ENCODE results near the gene ZCCHC14.

ZCCHC14 gene

DNA sequence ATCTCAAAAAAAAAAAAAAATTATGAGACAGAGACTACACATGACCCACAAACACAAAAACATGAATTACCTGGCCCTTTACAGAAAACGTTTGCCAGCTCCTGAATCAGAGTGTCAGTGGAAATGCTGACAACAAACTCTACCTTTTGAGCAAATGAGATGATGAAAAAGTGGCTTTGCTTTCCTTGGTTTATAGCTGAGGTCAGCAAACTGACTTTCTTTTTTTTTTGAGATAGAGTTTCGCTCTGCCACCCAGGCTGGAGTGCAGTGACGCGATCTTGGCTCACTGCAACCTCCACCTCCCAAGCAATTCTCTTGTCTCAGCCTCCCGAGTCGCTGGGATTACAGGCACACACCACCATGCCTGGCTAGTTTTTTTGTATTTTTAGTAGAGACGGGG, 46.3 kb downstream of the ZCCHC14 start:
- no peak for DNase-seq (ENCODE audit: low read depth)
- no peaks in the 10 kb centered on the region for H3K9me3 ChIP-seq (ENCODE audit: control insufficient read depth, low read length)
- no peak overlapping the region for H3K9ac ChIP-seq (ENCODE audit: low read length)
- H3K27me3 ChIP-seq (replicated peaks; ENCODE audit: control insufficient read depth, insufficient read depth, low read length): no peaks in the 10 kb centered on the region
- no peaks in the 10 kb centered on the region for H3K4me1 ChIP-seq (ENCODE audit: control insufficient read depth, insufficient read depth, low read length)
- no peak overlapping the region for H3K4me3 ChIP-seq (ENCODE audit: low read length)
- peaks cover 62% of the 10 kb centered on the region for H3K36me3 ChIP-seq (ENCODE audit: control insufficient read depth, insufficient read depth, low read length, severe bottlenecking)

DNA sequence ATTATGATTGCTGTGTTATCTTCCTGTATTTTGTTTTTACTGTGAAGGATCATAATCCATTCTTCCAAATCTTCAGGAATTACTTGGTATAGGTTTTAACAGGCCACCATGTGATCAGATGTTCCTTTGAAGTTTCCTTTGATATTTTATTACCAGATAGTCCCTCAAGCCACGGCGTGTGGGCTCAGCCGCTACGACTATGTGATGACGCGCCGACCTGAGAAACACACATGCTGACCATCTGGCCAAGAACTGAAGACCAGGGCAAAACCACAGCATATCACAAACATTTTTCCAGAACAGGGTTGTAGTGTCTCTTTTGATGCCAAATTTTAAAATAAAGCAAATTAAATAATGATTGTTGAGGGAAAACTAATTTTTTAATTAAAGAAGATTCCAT, 47.3 kb downstream of the ZCCHC14 start:
- H3K36me3 ChIP-seq (ENCODE audit: control insufficient read depth, insufficient read depth, low read length, severe bottlenecking): peaks cover 60% of the 10 kb centered on the region

DNA sequence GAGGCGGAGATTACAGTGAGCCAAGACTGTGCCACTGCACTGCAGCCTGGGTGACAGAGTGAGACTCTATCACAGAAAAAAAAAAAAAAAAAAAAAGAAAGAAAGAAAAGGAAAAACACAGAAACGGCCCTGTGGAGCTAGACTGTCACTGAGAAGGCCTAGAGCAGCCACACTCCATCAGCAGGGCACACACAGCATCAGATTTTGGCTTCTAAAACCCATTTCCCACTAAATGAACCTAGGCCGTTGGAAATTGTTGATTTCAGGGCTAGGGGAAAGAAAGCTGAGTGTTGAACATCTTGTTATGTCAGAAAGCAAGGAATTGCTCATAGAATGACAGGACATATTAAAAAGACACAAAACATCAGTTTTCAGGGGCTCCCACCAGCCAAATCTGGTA, 48.9 kb downstream of the ZCCHC14 start:
- H3K9ac ChIP-seq (ENCODE audit: low read length): no peak overlapping the region
- H3K4me3 ChIP-seq (ENCODE audit: low read length): no peak overlapping the region
- no peak for DNase-seq (ENCODE audit: low read depth)
- no peaks in the 10 kb centered on the region for H3K27me3 ChIP-seq (replicated peaks; ENCODE audit: control insufficient read depth, insufficient read depth, low read length)
- H3K4me1 ChIP-seq (ENCODE audit: control insufficient read depth, insufficient read depth, low read length): peaks cover 3% of the 10 kb centered on the region
- H3K36me3 ChIP-seq (ENCODE audit: control insufficient read depth, insufficient read depth, low read length, severe bottlenecking): peaks cover 53% of the 10 kb centered on the region
- no peaks in the 10 kb centered on the region for H3K9me3 ChIP-seq (ENCODE audit: control insufficient read depth, low read length)

More for the DNA sequence above, 47.3 kb downstream of the ZCCHC14 start:
- H3K4me1 ChIP-seq (ENCODE audit: control insufficient read depth, insufficient read depth, low read length): no peaks in the 10 kb centered on the region
- DNase-seq (ENCODE audit: low read depth): no peak
- H3K9ac ChIP-seq (ENCODE audit: low read length): no peak overlapping the region
- H3K9me3 ChIP-seq (ENCODE audit: control insufficient read depth, low read length): no peaks in the 10 kb centered on the region
- no peak overlapping the region for H3K4me3 ChIP-seq (ENCODE audit: low read length)
- H3K27me3 ChIP-seq (replicated peaks; ENCODE audit: control insufficient read depth, insufficient read depth, low read length): no peaks in the 10 kb centered on the region

DNA sequence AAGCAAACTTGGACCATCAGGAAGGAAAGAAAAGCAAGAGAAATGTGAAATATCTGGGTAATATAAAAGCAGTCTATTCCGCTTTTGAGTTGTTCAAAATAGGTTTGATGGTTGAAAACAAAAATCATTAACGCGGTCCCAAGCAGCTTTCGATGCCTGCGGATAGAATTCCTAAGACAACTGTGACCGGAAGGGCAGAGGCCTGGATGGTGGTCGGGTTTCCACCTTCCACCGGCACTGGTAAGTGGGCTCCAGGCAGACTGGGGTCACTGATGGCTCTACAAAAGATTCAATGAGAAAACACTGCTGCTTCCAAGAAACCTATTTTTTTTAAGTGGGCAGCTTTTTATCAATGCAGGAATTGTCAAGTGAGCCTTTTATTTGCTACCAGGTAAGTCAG, 49.8 kb downstream of the ZCCHC14 start:
- no peak overlapping the region for H3K9ac ChIP-seq (ENCODE audit: low read length)
- H3K36me3 ChIP-seq (ENCODE audit: control insufficient read depth, insufficient read depth, low read length, severe bottlenecking): peaks cover 44% of the 10 kb centered on the region

DNA sequence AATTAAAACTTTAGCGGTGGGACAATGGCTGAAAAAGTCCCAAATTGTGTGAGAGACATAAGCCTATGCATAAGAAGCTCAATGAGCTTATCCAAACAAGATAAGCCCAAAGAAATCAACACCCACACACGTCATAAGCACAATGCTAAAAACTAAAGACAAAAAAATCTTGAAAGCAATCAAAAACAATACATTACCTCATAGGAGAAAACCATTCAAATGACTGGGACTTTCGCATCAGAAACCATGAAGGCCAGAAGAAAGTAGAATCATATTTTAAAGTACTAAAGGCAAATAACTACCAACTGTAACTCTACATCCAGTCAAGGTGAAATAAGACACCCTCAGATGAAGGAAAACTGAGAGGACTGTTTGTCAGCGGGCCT, 50.2 kb downstream of the ZCCHC14 start:
- H3K9me3 ChIP-seq (ENCODE audit: control insufficient read depth, low read length): no peaks in the 10 kb centered on the region
- peaks cover 6% of the 10 kb centered on the region for H3K4me1 ChIP-seq (ENCODE audit: control insufficient read depth, insufficient read depth, low read length)
- no peak overlapping the region for H3K4me3 ChIP-seq (ENCODE audit: low read length)
- no peak overlapping the region for H3K9ac ChIP-seq (ENCODE audit: low read length)
- no peak for DNase-seq (ENCODE audit: low read depth)
- H3K27me3 ChIP-seq (replicated peaks; ENCODE audit: control insufficient read depth, insufficient read depth, low read length): no peaks in the 10 kb centered on the region
- peaks cover 41% of the 10 kb centered on the region for H3K36me3 ChIP-seq (ENCODE audit: control insufficient read depth, insufficient read depth, low read length, severe bottlenecking)

More for the DNA sequence above, 49.8 kb downstream of the ZCCHC14 start:
- Histone ChIP-seq H3K4me1 (ENCODE audit: control insufficient read depth, insufficient read depth, low read length) (peaks cover 6% of the 10 kb centered on the region), H3K9me3 (ENCODE audit: control insufficient read depth, low read length) (no peaks in the 10 kb centered on the region), H3K4me3 (ENCODE audit: low read length) (no peak overlapping the region), H3K27me3 (replicated peaks; ENCODE audit: control insufficient read depth, insufficient read depth, low read length) (no peaks in the 10 kb centered on the region)
- DNase-seq (ENCODE audit: low read depth): no peak

DNA sequence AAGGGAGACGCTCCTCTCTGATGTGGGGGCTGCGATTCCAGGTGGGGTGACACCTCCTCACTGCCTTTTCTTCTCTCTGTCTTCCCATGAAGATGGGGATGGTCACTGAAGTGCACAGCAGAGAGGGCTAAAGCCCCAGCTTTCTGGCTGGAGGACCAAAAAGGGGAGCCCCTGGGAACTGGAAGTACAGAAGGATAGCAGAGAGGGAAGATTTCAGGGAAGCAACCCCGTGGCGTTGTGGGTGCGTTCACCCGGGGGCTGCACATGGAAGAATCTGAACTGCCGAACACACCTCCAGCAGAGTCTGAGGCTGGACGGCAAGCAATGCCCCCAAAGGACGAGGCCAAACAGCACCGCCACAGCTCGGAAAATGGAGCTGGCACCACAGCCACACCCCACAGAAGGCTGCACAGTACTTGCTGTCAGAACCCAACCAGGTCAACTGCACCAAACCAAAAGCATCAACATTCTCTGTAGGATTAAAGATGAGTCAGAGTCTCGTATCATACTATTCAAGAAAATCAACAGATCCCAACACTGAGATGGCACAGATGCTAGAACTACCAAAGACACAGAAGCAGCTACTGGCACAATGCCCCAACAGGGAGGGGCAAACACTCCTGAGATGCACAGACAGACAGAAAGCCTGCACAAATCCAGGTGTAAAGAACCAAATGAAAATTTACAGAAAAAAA, 50.8 kb downstream of the ZCCHC14 start:
- Histone ChIP-seq H3K9me3 (ENCODE audit: control insufficient read depth, low read length) (no peaks in the 10 kb centered on the region), H3K36me3 (ENCODE audit: control insufficient read depth, insufficient read depth, low read length, severe bottlenecking) (peaks cover 39% of the 10 kb centered on the region), H3K4me1 (ENCODE audit: control insufficient read depth, insufficient read depth, low read length) (peaks cover 6% of the 10 kb centered on the region), H3K27me3 (replicated peaks; ENCODE audit: control insufficient read depth, insufficient read depth, low read length) (no peaks in the 10 kb centered on the region), H3K9ac (ENCODE audit: low read length) (no peak overlapping the region), H3K4me3 (ENCODE audit: low read length) (no peak overlapping the region)
- DNase-seq (ENCODE audit: low read depth): peak; percentile 7

DNA sequence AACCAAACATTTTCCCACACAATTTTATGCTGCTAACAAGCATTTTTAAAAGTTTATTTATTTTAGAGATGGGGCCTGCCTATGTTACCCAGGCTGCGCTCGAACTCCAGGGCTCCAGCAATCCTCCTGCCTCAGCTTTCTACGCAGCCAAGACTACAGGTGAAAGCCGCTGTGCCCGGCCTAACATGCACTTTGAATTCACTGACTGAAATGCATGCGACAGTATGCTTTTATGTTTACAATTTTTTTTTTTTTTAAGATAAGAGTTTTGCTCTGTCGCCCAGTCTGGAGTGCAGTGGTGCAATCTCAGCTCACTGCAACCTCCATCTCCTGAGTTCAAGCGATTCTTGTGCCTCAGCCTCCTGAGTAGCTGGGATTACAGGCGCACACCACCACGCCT, 52.9 kb downstream of the ZCCHC14 start:
- no peak for DNase-seq (ENCODE audit: low read depth)
- H3K9me3 ChIP-seq (ENCODE audit: control insufficient read depth, low read length): no peaks in the 10 kb centered on the region
- H3K4me3 ChIP-seq (ENCODE audit: low read length): no peak overlapping the region
- H3K36me3 ChIP-seq (ENCODE audit: control insufficient read depth, insufficient read depth, low read length, severe bottlenecking): peaks cover 23% of the 10 kb centered on the region
- peaks cover 26% of the 10 kb centered on the region for H3K4me1 ChIP-seq (ENCODE audit: control insufficient read depth, insufficient read depth, low read length)
- no peak overlapping the region for H3K9ac ChIP-seq (ENCODE audit: low read length)
- H3K27me3 ChIP-seq (replicated peaks; ENCODE audit: control insufficient read depth, insufficient read depth, low read length): no peaks in the 10 kb centered on the region

DNA sequence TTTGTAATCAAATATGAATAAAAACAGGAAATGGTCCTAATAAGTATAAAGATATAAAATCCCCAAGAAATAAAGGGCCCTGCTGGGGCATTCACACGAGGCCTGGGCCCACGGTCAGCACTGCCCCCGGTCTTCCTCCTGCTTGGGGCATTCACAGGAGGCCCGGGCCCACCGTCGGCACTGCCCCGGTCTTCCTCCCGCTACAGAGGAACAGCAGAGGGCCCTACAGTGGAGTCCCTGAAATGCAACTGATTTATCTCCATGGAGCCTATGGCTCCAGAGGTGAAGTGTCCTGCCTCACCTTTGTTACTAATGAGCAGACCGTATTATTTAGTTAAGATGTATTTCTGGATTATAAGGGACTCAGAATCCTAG, 54.2 kb downstream of the ZCCHC14 start:
- DNase-seq (ENCODE audit: low read depth): no peak
- Histone ChIP-seq H3K4me3 (ENCODE audit: low read length) (no peak overlapping the region), H3K27me3 (replicated peaks; ENCODE audit: control insufficient read depth, insufficient read depth, low read length) (no peaks in the 10 kb centered on the region), H3K9ac (ENCODE audit: low read length) (no peak overlapping the region), H3K4me1 (ENCODE audit: control insufficient read depth, insufficient read depth, low read length) (peaks cover 26% of the 10 kb centered on the region), H3K36me3 (ENCODE audit: control insufficient read depth, insufficient read depth, low read length, severe bottlenecking) (peaks cover 13% of the 10 kb centered on the region), H3K9me3 (ENCODE audit: control insufficient read depth, low read length) (no peaks in the 10 kb centered on the region)

DNA sequence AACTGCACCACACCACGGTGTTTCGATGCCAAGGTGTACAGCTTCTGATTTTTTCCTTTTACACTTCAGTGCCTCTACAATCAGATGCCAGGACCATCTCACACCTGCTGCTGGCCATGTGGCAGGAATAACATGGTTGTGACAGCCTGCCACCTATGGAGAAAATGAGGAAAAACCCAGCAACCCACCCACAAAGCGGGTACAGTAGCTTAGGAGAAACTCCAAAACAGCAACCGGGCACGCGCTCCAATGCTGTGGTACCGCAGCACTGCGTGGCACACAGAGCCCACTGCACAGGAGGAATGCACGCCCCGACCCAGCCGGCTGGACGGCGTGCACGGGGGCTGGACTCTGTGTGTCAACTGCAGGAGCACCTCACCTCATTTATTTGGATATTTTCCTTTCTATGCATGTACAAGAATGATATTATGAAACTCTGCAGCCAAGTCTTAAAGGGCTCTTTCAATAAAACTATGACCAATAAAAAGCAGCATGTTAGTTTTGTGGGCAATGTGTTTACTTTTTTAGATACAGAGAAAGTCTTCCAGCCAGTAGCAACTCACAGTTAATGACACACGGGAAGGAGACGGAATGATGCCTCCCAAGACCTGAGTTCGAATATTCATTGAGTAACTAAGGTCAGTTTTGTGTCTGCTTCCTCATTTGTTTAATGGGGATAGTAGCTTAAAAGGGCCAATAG, 54.8 kb downstream of the ZCCHC14 start:
- Histone ChIP-seq H3K27me3 (replicated peaks; ENCODE audit: control insufficient read depth, insufficient read depth, low read length) (no peaks in the 10 kb centered on the region), H3K4me1 (ENCODE audit: control insufficient read depth, insufficient read depth, low read length) (peaks cover 26% of the 10 kb centered on the region), H3K9me3 (ENCODE audit: control insufficient read depth, low read length) (no peaks in the 10 kb centered on the region), H3K36me3 (ENCODE audit: control insufficient read depth, insufficient read depth, low read length, severe bottlenecking) (peaks cover 13% of the 10 kb centered on the region), H3K4me3 (ENCODE audit: low read length) (no peak overlapping the region), H3K9ac (ENCODE audit: low read length) (no peak overlapping the region)
- DNase-seq (ENCODE audit: low read depth): no peak

DNA sequence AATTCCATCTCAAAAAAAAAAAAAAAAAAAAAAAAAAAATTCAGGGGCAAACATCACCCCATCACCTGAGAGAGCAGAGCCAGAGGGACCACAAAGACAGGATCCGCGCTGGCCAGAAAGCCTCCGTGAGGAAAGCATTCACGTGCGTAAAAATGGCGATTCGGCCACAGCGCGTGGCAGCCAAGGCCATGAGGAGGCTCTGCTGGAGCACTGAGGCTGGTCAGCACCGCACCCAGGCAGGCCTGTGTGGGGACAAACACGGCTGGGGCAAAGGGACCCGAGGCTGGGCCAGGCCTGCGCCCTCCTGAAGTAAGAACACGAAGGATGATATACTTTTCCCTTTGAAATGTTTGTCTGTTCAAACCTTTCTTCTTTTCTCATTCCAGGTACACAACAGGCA, 55.5 kb downstream of the ZCCHC14 start:
- no peaks in the 10 kb centered on the region for H3K9me3 ChIP-seq (ENCODE audit: control insufficient read depth, low read length)
- no peaks in the 10 kb centered on the region for H3K27me3 ChIP-seq (replicated peaks; ENCODE audit: control insufficient read depth, insufficient read depth, low read length)
- H3K4me3 ChIP-seq (ENCODE audit: low read length): no peak overlapping the region
- no peak for DNase-seq (ENCODE audit: low read depth)
- peaks cover 9% of the 10 kb centered on the region for H3K36me3 ChIP-seq (ENCODE audit: control insufficient read depth, insufficient read depth, low read length, severe bottlenecking)
- no peak overlapping the region for H3K9ac ChIP-seq (ENCODE audit: low read length)
- peaks cover 26% of the 10 kb centered on the region for H3K4me1 ChIP-seq (ENCODE audit: control insufficient read depth, insufficient read depth, low read length)

DNA sequence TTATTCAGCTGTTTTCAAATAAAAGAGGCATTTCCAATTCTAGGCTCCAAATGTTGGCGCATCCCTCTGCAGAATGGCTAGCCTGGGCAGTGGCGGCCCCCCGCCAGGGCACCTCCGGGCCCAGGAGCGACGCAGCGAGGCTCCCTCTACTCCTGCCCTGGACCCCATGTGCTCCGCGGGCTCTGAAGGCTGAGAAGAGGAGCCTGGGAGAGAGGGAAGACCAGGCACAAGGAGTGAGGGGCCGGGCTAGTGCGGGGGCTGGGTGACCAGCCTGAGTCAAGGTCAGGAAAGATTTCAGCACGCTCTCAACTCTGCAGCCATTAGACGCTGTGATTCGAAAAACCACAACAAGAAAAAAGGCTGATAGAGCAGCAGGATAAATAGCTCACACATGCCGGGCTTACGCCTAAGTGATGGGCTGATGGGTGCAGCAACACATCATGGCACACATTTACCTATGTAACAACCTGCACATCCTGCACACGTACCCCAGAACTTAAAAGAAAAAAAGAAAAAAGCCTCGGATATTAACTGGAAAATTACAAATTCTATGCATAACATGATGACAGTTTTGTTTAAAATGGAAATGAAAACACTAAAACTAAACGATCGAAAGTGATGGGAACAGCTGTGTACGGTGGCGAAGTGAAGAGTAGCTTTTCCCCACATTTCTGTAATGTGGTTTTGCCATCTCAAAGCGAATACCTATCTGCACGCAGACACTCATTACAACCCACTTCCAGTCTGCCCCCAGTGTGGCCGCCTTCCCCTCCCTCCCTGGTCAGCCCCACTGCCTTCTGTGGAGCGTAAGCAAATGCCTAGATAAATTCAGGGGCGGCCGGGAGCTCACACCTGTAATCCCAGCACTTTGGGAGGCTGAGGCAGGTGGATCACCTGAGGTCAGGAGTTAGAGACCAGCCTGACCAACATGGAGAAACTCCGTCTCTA, 56.3 kb downstream of the ZCCHC14 start:
- Histone ChIP-seq H3K4me1 (ENCODE audit: control insufficient read depth, insufficient read depth, low read length) (peaks cover 33% of the 10 kb centered on the region), H3K9ac (ENCODE audit: low read length) (peak overlapping the region; percentile 60), H3K9me3 (ENCODE audit: control insufficient read depth, low read length) (no peaks in the 10 kb centered on the region), H3K36me3 (ENCODE audit: control insufficient read depth, insufficient read depth, low read length, severe bottlenecking) (peaks cover 16% of the 10 kb centered on the region), H3K4me3 (ENCODE audit: low read length) (peak overlapping the region; percentile 53), H3K27me3 (replicated peaks; ENCODE audit: control insufficient read depth, insufficient read depth, low read length) (no peaks in the 10 kb centered on the region)
- DNase-seq (ENCODE audit: low read depth): no peak

Data from adipocyte (in vitro differentiated cells).